IPS-20b (cell line): ENCODE measurements around the gene RPS27L.
"Not testable (repeated sequence)": the region's sequence is repeated elsewhere in the genome, so short reads cannot be mapped to it uniquely, and the experiment has no call there.

Experiments used
- H3K27ac ChIP-seq: one replicate; pipeline ENCODE4 v1.5.1; 2013; ENCODE audit warnings: low read length
- H3K27me3 ChIP-seq: 2 replicates; pipeline ENCODE4 v1.6.1; 2013; ENCODE audit warnings: mild to moderate bottlenecking, low read length, inconsistent platforms; ENCODE audit not compliant: insufficient read depth
- H3K36me3 ChIP-seq: 2 replicates; pipeline ENCODE4 v1.6.1; 2013; ENCODE audit warnings: low read depth, mild to moderate bottlenecking, inconsistent platforms, low read length, moderate library complexity; ENCODE audit not compliant: insufficient read depth
- H3K4me1 ChIP-seq: 2 replicates; pipeline ENCODE4 v1.6.1; 2013; ENCODE audit warnings: mild to moderate bottlenecking, control low read depth, inconsistent platforms, low read length, moderate library complexity; ENCODE audit not compliant: insufficient read depth
- H3K4me3 ChIP-seq: 2 replicates; pipeline ENCODE4 v1.5.1; 2013; ENCODE audit warnings: mild to moderate bottlenecking, low read length, inconsistent platforms
- H3K9ac ChIP-seq: 2 replicates; pipeline ENCODE4 v1.6.1; 2013; ENCODE audit warnings: low read depth, mild to moderate bottlenecking, inconsistent platforms, low read length, moderate library complexity
- H3K9me3 ChIP-seq: 2 replicates; pipeline ENCODE4 v1.6.1; 2013; ENCODE audit warnings: mild to moderate bottlenecking, low read depth, low read length, inconsistent platforms; ENCODE audit not compliant: insufficient read depth

The RPS27L gene

GRCh38 chr15:63109498-63109897 lies 47.8 kb downstream of the RPS27L start:
- no peaks in the 10 kb centered on the region for H3K27me3 ChIP-seq
- no peaks in the 10 kb centered on the region for H3K9me3 ChIP-seq
- no peak overlapping the region for H3K27ac ChIP-seq
- no peak overlapping the region for H3K9ac ChIP-seq
- no peak overlapping the region for H3K4me3 ChIP-seq
- no peaks in the 10 kb centered on the region for H3K4me1 ChIP-seq
- H3K36me3 ChIP-seq, result no peaks in the 10 kb centered on the region

GRCh38 chr15:63107895-63108546 lies 49.3 kb downstream of the RPS27L start:
- H3K27me3 ChIP-seq, result no peaks in the 10 kb centered on the region
- no peak overlapping the region for H3K9ac ChIP-seq
- no peaks in the 10 kb centered on the region for H3K9me3 ChIP-seq
- H3K4me3 ChIP-seq, result no peak overlapping the region
- no peaks in the 10 kb centered on the region for H3K4me1 ChIP-seq
- no peak overlapping the region for H3K27ac ChIP-seq
- H3K36me3 ChIP-seq, result no peaks in the 10 kb centered on the region

GRCh38 chr15:63105354-63105753 lies 51.9 kb downstream of the RPS27L start:
- H3K9me3 ChIP-seq, H3K27me3 ChIP-seq, H3K4me3 ChIP-seq, H3K36me3 ChIP-seq, H3K27ac ChIP-seq, H3K9ac ChIP-seq, H3K4me1 ChIP-seq: not testable (repeated sequence)

- no peak overlapping the region for H3K9ac ChIP-seq
- no peaks in the 10 kb centered on the region for H3K4me1 ChIP-seq
- no peaks in the 10 kb centered on the region; the same call in 1 of the 2 replicates for H3K9me3 ChIP-seq
- H3K27ac ChIP-seq, result no peak overlapping the region
- H3K36me3 ChIP-seq, result no peaks in the 10 kb centered on the region
- no peaks in the 10 kb centered on the region for H3K27me3 ChIP-seq
- H3K4me3 ChIP-seq, result no peak overlapping the region
These were observed 52.5 kb downstream of the RPS27L start for GRCh38 chr15:63104727-63105126.

GRCh38 chr15:63103416-63103815 lies 53.9 kb downstream of the RPS27L start:
- H3K9ac ChIP-seq, result no peak overlapping the region
- H3K4me1 ChIP-seq, result no peaks in the 10 kb centered on the region
- no peaks in the 10 kb centered on the region; the same call in 1 of the 2 replicates for H3K9me3 ChIP-seq

GRCh38 chr15:63099581-63099980 lies 57.7 kb downstream of the RPS27L start:
- H3K27ac ChIP-seq, H3K36me3 ChIP-seq, H3K9ac ChIP-seq, H3K9me3 ChIP-seq, H3K27me3 ChIP-seq, H3K4me3 ChIP-seq, H3K4me1 ChIP-seq: not testable (repeated sequence)

More at GRCh38 chr15:63103416-63103815, 53.9 kb downstream of the RPS27L start:
- Histone ChIP-seq H3K4me3 (no peak overlapping the region), H3K27ac (no peak overlapping the region), H3K27me3 (no peaks in the 10 kb centered on the region), H3K36me3 (no peaks in the 10 kb centered on the region)

GRCh38 chr15:63098901-63099300 lies 58.4 kb downstream of the RPS27L start:
- not testable (repeated sequence) for H3K27ac ChIP-seq, H3K4me3 ChIP-seq, H3K9me3 ChIP-seq, H3K27me3 ChIP-seq, H3K36me3 ChIP-seq, H3K4me1 ChIP-seq, H3K9ac ChIP-seq
